C4-2B (cell line): ENCODE data around the gene SRP9.

Experiments used
- H3K27ac ChIP-seq: fragments of 450-650 bp; 2 replicates; pipeline ENCODE4 v1.5.1; 2017
- CTCF ChIP-seq: fragments of 450-650 bp; conservative IDR thresholded peaks from 2 replicates; pipeline ENCODE4 v1.5.1; 2017; ENCODE audit warnings: mild to moderate bottlenecking
- ZFX ChIP-seq: fragments of 450-650 bp; IDR thresholded peaks from 2 replicates; pipeline ENCODE4 v1.6.1; 2017

The SRP9 gene

DNA sequence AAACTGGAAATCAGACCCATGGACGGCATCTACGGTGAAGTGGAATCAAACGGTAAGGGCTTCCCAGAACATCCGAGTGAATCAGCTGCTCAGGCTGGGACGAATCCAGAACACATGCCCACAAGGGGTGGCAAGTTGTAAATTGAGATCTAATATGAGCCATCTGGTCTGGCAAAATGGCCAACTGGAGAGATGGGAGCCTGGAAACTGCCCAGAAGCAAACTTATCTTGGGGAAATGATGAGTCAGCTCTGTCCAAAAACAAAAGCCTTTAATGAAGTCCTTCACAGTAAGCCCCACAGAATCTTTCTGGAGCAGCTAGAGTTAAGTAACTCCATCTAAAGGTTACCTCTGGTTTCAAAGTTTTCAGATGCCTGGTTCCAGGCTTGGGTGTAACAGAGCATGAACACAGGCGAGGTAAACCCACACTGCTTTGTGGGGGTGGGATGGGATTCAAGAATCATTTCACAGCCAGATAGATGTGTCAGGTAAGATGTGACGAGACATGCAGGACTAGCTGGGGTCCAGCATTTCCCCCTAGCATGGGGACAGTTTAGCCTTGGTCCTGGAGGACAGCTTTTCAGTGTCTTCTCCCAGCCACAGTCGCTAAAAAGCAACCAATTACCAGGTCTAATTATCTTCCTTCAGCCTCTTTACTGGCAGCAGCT lies 10.5 kb upstream of the SRP9 start:
- TF ChIP-seq ZFX = no peak
- no peak for TF ChIP-seq CTCF
- peak overlapping the region; percentile 23 for H3K27ac ChIP-seq

DNA sequence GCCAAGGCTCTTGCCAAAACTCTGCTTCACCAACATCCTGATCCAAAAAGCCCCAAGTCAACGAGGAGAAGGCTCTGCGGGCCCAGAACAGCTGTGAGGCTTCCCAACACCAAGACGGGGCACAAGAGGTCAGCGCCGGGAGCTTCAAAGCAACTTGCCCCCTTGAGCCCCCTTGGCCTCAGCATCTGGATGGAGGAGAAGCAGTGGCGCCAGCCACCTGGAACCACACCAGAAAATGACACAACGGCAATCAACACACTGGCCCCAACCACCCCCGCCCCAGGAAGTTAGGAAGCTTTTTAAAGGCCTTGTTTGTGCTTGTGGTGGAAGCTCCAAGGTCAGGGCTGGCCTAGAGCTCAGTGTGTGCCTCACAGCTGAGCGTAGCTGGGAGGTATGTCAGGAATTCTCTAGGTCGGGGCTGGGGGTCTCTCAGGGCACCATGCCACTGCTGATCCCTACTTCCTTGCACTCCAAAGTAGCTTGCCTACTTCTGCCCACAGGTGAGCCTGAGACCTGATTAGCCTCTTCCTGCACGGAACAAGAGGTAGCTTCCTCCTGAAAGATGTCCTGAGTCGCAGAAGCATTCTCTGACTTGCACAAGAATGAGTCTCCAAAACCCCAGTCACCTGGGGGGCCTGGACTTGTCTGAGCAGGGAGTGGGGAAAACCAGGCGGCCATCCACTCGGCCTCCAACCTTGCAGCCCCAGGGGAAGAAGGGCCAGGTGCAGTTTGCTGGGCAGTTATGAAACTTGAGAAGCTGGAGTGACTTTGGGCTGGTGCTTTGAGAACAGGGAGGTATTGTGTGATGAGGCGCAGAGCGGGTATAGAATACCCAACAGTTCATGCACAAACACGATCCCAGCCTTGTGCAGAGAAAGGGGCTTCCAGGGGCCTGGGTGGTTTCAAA lies 9.7 kb upstream of the SRP9 start:
- TF ChIP-seq ZFX (no peak), CTCF (no peak)
- H3K27ac ChIP-seq = peak overlapping the region; percentile 23

DNA sequence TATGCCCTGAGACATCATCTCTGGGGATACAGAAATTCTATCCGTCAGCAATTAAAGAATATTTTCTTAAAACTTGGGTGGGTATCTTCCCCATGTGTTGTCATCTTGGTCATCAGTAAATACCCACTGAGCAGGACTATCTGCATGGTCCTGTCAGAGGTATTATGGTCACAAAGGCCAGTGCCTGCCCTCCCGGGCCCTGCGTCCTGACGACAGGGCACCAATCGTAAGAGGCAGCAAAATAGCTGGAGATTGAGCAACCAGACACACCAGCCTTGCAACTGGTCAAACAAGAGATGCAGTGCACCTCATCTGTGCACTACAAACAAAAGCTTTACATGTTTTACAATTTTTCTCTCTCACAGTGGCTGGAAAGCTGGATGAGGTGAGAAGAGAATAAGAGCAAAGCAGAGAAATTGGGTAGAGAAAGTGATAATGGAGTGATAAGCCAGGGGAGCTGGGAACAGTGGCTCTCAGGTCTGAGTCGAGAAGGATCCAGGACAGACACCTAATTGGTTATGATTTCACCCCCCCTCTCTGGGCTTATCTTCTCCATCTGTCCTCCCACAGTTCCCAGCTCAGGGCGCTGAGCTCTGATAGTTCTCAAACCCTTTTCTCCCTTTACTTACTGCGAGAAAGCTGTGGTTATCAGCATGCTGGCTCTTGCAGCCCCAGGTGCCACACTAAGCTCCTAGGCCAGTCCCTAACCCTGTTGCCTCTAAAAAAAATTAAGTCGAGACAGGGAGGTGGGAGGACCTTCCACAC lies 8.8 kb upstream of the SRP9 start:
- H3K27ac ChIP-seq = peak overlapping the region; percentile 15
- TF ChIP-seq CTCF (no peak), ZFX (no peak)

GRCh38 chr1:225769687-225770086 lies 7.9 kb upstream of the SRP9 start:
- no peak overlapping the region; the same call in 1 of the 2 replicates for H3K27ac ChIP-seq
- no peak for TF ChIP-seq ZFX
- no peak for TF ChIP-seq CTCF

DNA sequence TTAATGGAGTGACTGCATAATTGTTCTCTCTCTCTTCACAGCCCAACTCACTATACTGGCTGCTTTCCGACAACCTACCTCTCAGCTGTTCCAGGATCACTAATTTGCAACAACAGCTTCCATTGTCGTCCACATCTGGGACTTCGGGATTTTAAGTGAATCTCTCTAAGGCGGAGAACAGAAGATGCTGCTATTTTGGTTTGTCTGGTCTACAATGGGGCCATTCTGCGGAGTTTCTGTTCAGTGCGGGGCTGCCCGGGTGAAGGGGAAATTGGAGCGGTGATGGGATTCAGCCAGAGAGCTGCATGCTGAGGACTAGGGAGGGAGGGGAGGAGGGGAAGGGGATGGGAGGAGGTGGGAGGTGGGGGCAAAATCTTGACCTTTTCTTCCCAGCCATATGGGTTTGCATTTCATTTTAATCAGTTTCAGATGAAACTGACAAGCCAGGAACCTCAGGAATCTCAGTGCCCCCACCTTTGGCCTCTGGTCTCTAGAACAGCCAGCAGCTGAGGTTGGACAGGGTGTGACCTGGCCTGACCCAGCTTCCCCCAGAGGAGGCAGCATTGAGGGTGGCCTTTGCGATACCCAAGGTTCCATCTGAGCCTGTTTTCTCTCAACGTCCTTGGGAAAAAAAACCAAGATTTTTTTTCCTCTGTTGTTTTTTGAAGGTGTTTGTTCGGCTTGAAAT lies 6.9 kb upstream of the SRP9 start:
- H3K27ac ChIP-seq = peak overlapping the region; percentile 98
- TF ChIP-seq ZFX (no peak), CTCF (no peak)

GRCh38 chr1:225771661-225772322 lies 5.8 kb upstream of the SRP9 start:
- H3K27ac ChIP-seq = peak overlapping the region; percentile 98
- TF ChIP-seq CTCF (no peak), ZFX (no peak)
